GM12878 (cell line): ENCODE measurements around the gene GUCA2B. TPM values are rescaled to one million over a fixed set of nuclear protein-coding genes. Genes with fewer than 3 reads are reported as not detected.

ENCODE experiments used
- ATAC-seq: fragments of 200-7000 bp; cut with Tn5 transposase; 3 replicates; pipeline ENCODE4 v1.9.1; 2020; ENCODE audit warnings: mild to moderate bottlenecking, moderate library complexity
- BruUV-seq: library from RNA; stranded (reverse); fragments of 400-500 nt; replicated peaks from 2 replicates; lab custom pipeline; 2021; lab: Mats Ljungman, UMichigan
- CTCF ChIA-PET: fragments of 300-600 bp; sonication (Branson Sonifier 250); formaldehyde crosslinking; extraction: SDS; loops from one replicate; lab custom pipeline; 2021; ENCODE audit warnings: inconsistent platforms; lab: Yijun Ruan, JAX
- POLR2A ChIA-PET: fragments of 350-600 bp; formaldehyde crosslinking; extraction: SDS; loops from one replicate; lab custom pipeline; 2021; ENCODE audit warnings: inconsistent platforms; lab: Charles Lee
- RAD21 ChIA-PET: fragments of 300-600 bp; sonication (Branson Sonifier 250); formaldehyde crosslinking; loops from one replicate; lab custom pipeline; 2023; ENCODE audit warnings: antibody characterized with exemption; ENCODE audit not compliant: unreplicated experiment; lab: Charles Lee
- SMC1A ChIA-PET: fragments of 300-600 bp; sonication (Branson Sonifier 250); formaldehyde crosslinking; loops from one replicate; lab custom pipeline; 2023; ENCODE audit not compliant: unreplicated experiment, uncharacterized antibody; lab: Charles Lee
- DNase-seq: peaks from one replicate; pipeline ENCODE4 v3.0.0-alpha.2; 2011; ENCODE audit warnings: low read depth, low spot score
- FAIRE-seq: peaks from 3 replicates; lab custom pipeline; 2011; peaks lifted over from hg19 to GRCh38; lab: Jason Lieb, UNC
- H2AFZ ChIP-seq: 2 replicates; pipeline ENCODE4 v1.6.0; 2011; ENCODE audit warnings: low read depth, low read length, control low read depth; ENCODE audit not compliant: control insufficient read depth
- H3K27ac ChIP-seq: 2 replicates; pipeline ENCODE4 v1.5.1; 2011; ENCODE audit warnings: control low read depth; ENCODE audit not compliant: control insufficient read depth, insufficient read depth
- H3K27me3 ChIP-seq, 2 experiments: replicated peaks in 1 of 2; 2 replicates each; pipeline versions ENCODE4 v1.6.0 to v1.6.1; 2011; ENCODE audit warnings: low read length in 1 of 2; ENCODE audit not compliant: control insufficient read depth in 2 of 2, insufficient read depth in 2 of 2
- H3K36me3 ChIP-seq, 2 experiments: 2 replicates each; pipeline ENCODE4 v1.5.1; 2011; ENCODE audit warnings: low read length in 1 of 2; ENCODE audit not compliant: control insufficient read depth in 2 of 2, insufficient read depth in 2 of 2
- H3K4me1 ChIP-seq: 2 replicates; pipeline ENCODE4 v1.6.1; 2011; ENCODE audit warnings: mild to moderate bottlenecking, low read length, moderate library complexity, mixed read lengths; ENCODE audit not compliant: control insufficient read depth, insufficient read depth
- H3K4me2 ChIP-seq: 2 replicates; pipeline ENCODE4 v1.6.0; 2011; ENCODE audit warnings: control low read depth; ENCODE audit not compliant: control insufficient read depth, insufficient read depth
- H3K4me3 ChIP-seq: fragments of 200-600 bp; sonication (generic); 2 replicates; pipeline ENCODE4 v1.5.1; 2016
- H3K79me2 ChIP-seq: 2 replicates; pipeline ENCODE4 v1.6.0; 2011; ENCODE audit warnings: low read length; ENCODE audit not compliant: control insufficient read depth, insufficient read depth
- H3K9ac ChIP-seq: 2 replicates; pipeline ENCODE4 v1.8.0; 2011; ENCODE audit warnings: low read length, control low read depth, mixed read lengths; ENCODE audit not compliant: control insufficient read depth, insufficient read depth
- H3K9me3 ChIP-seq: replicated peaks from 3 replicates; pipeline ENCODE4 v1.5.1; 2011; ENCODE audit warnings: mild to moderate bottlenecking, low read length; ENCODE audit not compliant: control insufficient read depth, insufficient read depth
- H4K20me1 ChIP-seq: 2 replicates; pipeline ENCODE4 v1.6.0; 2011; ENCODE audit not compliant: control insufficient read depth, insufficient read depth
- BACH1 ChIP-seq: fragments of 450-650 bp; IDR thresholded peaks from 2 replicates; pipeline ENCODE4 v1.6.1; 2017; ENCODE audit warnings: mild to moderate bottlenecking, borderline replicate concordance
- FOXK2 ChIP-seq: fragments of 450-650 bp; IDR thresholded peaks from 2 replicates; pipeline ENCODE4 v1.6.1; 2017; ENCODE audit warnings: mild to moderate bottlenecking, moderate library complexity
- IKZF2 ChIP-seq, 2 experiments: fragments of 450-650 bp; IDR thresholded peaks; 2 replicates each; pipeline ENCODE4 v1.6.1; 2017; ENCODE audit warnings: mild to moderate bottlenecking in 2 of 2, moderate library complexity in 2 of 2
- RBBP5 ChIP-seq: fragments of 200-600 bp; sonication (generic); conservative IDR thresholded peaks from 2 replicates; pipeline ENCODE4 v1.6.1; 2016
- RCOR1 ChIP-seq: conservative IDR thresholded peaks from 2 replicates; pipeline ENCODE4 v1.6.1; 2012; ENCODE audit warnings: low read depth, low read length, improper control_type of control experiment
- SRF ChIP-seq, 2 experiments: IDR thresholded peaks; 2 replicates each; pipeline ENCODE4 v1.6.1; 2011; ENCODE audit warnings: low read depth in 2 of 2, low read length in 2 of 2, mild to moderate bottlenecking in 1 of 2, moderate library complexity in 1 of 2
- TARDBP ChIP-seq: IDR thresholded peaks from 2 replicates; pipeline ENCODE4 v1.6.1; 2016; ENCODE audit warnings: borderline replicate concordance
- ZZZ3 ChIP-seq: IDR thresholded peaks from 2 replicates; pipeline ENCODE4 v1.6.1; 2011; ENCODE audit warnings: low read depth; ENCODE audit not compliant: control insufficient read depth, insufficient read length
- WGBS: methylation state at CpG from one replicate; pipeline ENCODE4 v1.1.6; 2016; ENCODE audit warnings: low lambda C conversion rate; ENCODE audit not compliant: insufficient replicate concordance, insufficient coverage; ENCODE audit errors: missing lambda C conversion rate; 5-methylcytosine and 5-hydroxymethylcytosine counted together
- in situ Hi-C: fragments of 300-500 bp; cut with MboI; formaldehyde crosslinking; loops from 9 replicates; pipeline ENCODE4 v1.14.3; 2018; ENCODE audit warnings: mixed read lengths
- intact Hi-C: fragments of 100-400 bp; cut with micrococcal nuclease; formaldehyde crosslinking; loops from one replicate; pipeline ENCODE4 v1.14.2; 2022; ENCODE audit not compliant: unreplicated experiment
- polyA plus RNA-seq, 11 experiments: library from polyadenylated mRNA; depleted of rRNA in 4 of 11; unstranded in 6 of 11; stranded (reverse) in 5 of 11; fragments of >200 nt; fragmentation: Nextera tagmentation in 4 of 11; fragmentation: Illumina TruSeq in 1 of 11; extraction: Ambion mirVana in 4 of 11; extraction: Trizol in 1 of 11; gene quantifications; 1 replicate in 1 of 11; 2 replicates in 10 of 11; pipeline versions ENCODE4 v1.2.1 to v1.2.3, GENCODE V29; 2011 to 2016; ENCODE audit warnings: inconsistent platforms in 2 of 11, missing spikeins in 2 of 11, low read depth in 1 of 11
- total RNA-seq, 4 experiments: library from RNA; depleted of rRNA in 3 of 4; stranded (reverse); fragments of >200 nt in 3 of 4; fragmentation: Illumina TruSeq in 1 of 4; extraction: Trizol in 1 of 4; gene quantifications; 2 replicates each; pipeline versions ENCODE4 v1.2.1 to v1.2.3, GENCODE V29; 2013 to 2021
- TF ChIP-seq, protein P1 (sequence below): fragments of 450-650 bp; IDR thresholded peaks from 2 replicates; pipeline ENCODE4 v1.6.1; 2014; ENCODE audit warnings: mild to moderate bottlenecking
- TF ChIP-seq, protein P2 (sequence below): IDR thresholded peaks from 2 replicates; pipeline ENCODE4 v1.6.1; 2012; ENCODE audit warnings: mild to moderate bottlenecking, low read depth, low read length

Gene GUCA2B
- total and polyA plus RNA-seq, 10 of the 15 experiments (the other 5 are each of a cell fraction or from before 2014, with no cell fraction given) = not detected

DNA sequence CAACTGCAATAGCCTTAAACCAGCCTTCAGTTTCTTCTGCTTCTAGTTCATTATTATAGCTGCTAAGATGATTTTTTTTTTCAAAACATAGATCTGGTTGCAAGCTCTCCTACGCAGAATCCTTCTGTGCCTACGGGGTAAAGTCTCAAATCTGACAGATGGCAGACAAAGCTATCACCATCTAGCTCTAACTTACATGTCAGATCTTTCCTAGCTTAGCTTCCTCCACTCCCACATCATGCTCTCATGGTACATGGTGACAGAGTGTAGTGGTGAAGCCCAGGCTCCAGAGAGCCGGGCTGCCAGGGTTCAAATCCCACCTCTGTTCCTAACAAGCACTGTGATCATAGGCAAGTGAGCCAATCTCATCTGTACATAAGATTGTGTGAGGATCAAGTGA is 24.2 kb upstream of the GUCA2B start:
- BruUV-seq = no TSS peak
- in situ Hi-C loops (no loop called here), intact Hi-C loops (no loop called here)
- DNase-seq (no peak), ATAC-seq (no peak), FAIRE-seq (no peak)
- Histone ChIP-seq H3K27ac (no peak overlapping the region), H2AFZ (no peak overlapping the region), H3K4me2 (no peak overlapping the region), H4K20me1 (no peaks in the 10 kb centered on the region), H3K36me3 (no peaks in the 10 kb centered on the region), H3K79me2 (no peaks in the 10 kb centered on the region), H3K9ac (no peak overlapping the region), H3K4me3 (no peak overlapping the region), H3K4me1 (no peaks in the 10 kb centered on the region), H3K27me3 (no peaks in the 10 kb centered on the region)
- ChIA-PET POLR2A (no interaction called here), RAD21 (no interaction called here), CTCF (interaction anchor here (1.0 to 1.1 kb wide), 2 partner anchors 18 to 45 kb away, joined by 3 read pairs; no protein-coding TSS in a partner anchor), SMC1A (no interaction called here)
- WGBS = 0% methylated on average over 3 of the region's 3 CpGs
- no peak for TF ChIP-seq FOXK2
- no peak for TF ChIP-seq RBBP5
- no peak for TF ChIP-seq RCOR1
- TF ChIP-seq, all 136 proteins: peak for 0
- no peaks in the 10 kb centered on the region for H3K9me3 ChIP-seq

DNA sequence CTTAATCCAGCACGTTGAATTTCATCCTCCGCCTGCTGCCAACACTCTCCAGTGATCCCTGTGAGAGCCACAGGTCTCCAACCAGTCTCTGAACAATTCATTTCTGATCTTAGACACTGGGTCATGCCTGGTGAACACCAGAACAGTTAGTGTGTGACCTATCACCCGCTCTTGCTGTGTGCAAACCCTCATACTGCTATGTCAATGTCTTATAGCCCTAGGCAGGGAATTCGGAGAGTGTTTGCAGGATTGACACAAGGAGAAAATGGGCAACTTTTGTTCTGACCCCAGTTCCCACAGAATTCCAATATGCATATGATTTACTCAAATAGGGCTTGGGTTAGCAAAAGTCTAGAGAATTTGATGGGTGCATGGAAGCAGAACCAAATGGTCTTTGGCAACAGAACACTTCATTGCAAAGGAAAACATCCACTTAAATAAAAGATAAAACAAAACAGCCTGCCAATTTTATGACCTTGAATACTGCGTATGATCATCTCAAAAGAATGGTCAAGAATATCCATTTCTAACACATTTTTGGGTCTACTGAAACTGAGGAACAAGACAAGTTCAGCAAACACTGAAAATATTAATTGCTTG is 23.0 kb upstream of the GUCA2B start:
- in situ Hi-C loops (no loop called here), intact Hi-C loops (no loop called here)
- no peak for DNase-seq
- Histone ChIP-seq H3K9ac (no peak overlapping the region), H3K4me1 (no peaks in the 10 kb centered on the region), H2AFZ (no peak overlapping the region), H3K36me3 (no peaks in the 10 kb centered on the region), H3K27me3 (no peaks in the 10 kb centered on the region), H3K79me2 (no peaks in the 10 kb centered on the region), H3K9me3 (no peaks in the 10 kb centered on the region), H3K4me3 (no peak overlapping the region), H3K27ac (no peak overlapping the region), H3K4me2 (no peak overlapping the region), H4K20me1 (no peaks in the 10 kb centered on the region)
- no peak for FAIRE-seq
- SMC1A ChIA-PET = no interaction called here
- BruUV-seq = no TSS peak
- CTCF ChIA-PET = no interaction called here
- WGBS = 39% methylated on average over 5 of the region's 5 CpGs
- ATAC-seq = no peak
- RAD21 ChIA-PET = no interaction called here
- POLR2A ChIA-PET = no interaction called here
- TF ChIP-seq TARDBP (no peak), ZZZ3 (no peak), BACH1 (no peak), SRF (IDR thresholded peaks at IDR 0.05; ENCODE audit: low read depth in 2 of 2, low read length in 2 of 2) (no peak), IKZF2 (IDR thresholded peaks at IDR 0.05) (no peak)
- TF ChIP-seq, protein P1, sequence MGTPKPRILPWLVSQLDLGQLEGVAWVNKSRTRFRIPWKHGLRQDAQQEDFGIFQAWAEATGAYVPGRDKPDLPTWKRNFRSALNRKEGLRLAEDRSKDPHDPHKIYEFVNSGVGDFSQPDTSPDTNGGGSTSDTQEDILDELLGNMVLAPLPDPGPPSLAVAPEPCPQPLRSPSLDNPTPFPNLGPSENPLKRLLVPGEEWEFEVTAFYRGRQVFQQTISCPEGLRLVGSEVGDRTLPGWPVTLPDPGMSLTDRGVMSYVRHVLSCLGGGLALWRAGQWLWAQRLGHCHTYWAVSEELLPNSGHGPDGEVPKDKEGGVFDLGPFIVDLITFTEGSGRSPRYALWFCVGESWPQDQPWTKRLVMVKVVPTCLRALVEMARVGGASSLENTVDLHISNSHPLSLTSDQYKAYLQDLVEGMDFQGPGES = no peak
- TF ChIP-seq, protein P2, sequence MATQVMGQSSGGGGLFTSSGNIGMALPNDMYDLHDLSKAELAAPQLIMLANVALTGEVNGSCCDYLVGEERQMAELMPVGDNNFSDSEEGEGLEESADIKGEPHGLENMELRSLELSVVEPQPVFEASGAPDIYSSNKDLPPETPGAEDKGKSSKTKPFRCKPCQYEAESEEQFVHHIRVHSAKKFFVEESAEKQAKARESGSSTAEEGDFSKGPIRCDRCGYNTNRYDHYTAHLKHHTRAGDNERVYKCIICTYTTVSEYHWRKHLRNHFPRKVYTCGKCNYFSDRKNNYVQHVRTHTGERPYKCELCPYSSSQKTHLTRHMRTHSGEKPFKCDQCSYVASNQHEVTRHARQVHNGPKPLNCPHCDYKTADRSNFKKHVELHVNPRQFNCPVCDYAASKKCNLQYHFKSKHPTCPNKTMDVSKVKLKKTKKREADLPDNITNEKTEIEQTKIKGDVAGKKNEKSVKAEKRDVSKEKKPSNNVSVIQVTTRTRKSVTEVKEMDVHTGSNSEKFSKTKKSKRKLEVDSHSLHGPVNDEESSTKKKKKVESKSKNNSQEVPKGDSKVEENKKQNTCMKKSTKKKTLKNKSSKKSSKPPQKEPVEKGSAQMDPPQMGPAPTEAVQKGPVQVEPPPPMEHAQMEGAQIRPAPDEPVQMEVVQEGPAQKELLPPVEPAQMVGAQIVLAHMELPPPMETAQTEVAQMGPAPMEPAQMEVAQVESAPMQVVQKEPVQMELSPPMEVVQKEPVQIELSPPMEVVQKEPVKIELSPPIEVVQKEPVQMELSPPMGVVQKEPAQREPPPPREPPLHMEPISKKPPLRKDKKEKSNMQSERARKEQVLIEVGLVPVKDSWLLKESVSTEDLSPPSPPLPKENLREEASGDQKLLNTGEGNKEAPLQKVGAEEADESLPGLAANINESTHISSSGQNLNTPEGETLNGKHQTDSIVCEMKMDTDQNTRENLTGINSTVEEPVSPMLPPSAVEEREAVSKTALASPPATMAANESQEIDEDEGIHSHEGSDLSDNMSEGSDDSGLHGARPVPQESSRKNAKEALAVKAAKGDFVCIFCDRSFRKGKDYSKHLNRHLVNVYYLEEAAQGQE = no peak
